NCI-H510A (cell line): ENCODE results near the gene AVPR1A.

Experiments
- DNase-seq: peaks from one replicate; lab custom pipeline; 2025; lab: John Stamatoyannopoulos, UW

Gene AVPR1A

DNA sequence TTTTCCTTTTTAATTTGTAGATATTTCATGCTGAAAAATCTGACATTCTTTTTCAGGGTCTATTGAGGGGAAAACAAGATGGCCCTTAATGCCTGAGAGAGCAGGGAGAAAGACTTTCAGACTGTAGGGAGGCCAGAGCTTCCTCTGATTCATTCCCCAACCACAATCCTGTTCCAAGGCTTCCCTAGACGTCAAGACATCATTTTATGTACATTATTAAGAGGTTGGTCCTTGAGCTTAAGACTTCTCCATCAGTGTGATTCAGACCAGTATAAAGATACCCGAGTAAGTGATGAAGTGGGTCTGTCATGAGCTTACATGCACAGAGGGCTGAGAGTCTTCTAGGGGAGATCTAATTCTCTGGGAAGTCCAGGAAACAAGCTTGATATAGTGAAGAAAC lies 57.3 kb downstream of the AVPR1A start:
- no peak for DNase-seq

GRCh38 chr12:63093084-63093483 lies 57.9 kb downstream of the AVPR1A start:
- DNase-seq: no peak
